Progenitor cell of endocrine pancreas (in vitro differentiated cells): ENCODE measurements around the gene SLC25A34. TPM values are rescaled to one million over a fixed set of nuclear protein-coding genes. Genes with fewer than 3 reads are reported as not detected.
A peak's percentile ranks its signal among the peaks of the same experiment; 100 is the strongest.

Experiments
- DNase-seq: peaks from one replicate; pipeline ENCODE4 v3.0.0; 2021; ENCODE audit warnings: low spot score; ENCODE audit not compliant: unreplicated experiment
- H3K27ac Mint-ChIP-seq: 2 replicates; pipeline ENCODE4 v1.8.0; 2021; ENCODE audit warnings: mild to moderate bottlenecking, moderate library complexity, mixed read lengths
- H3K27me3 Mint-ChIP-seq: 2 replicates; pipeline ENCODE4 v1.8.0; 2021; ENCODE audit warnings: mixed read lengths
- H3K36me3 Mint-ChIP-seq: 2 replicates; pipeline ENCODE4 v1.8.0; 2022; ENCODE audit warnings: mixed read lengths; ENCODE audit not compliant: insufficient read depth
- H3K4me1 Mint-ChIP-seq: 2 replicates; pipeline ENCODE4 v1.8.0; 2021; ENCODE audit warnings: low read depth, mixed read lengths
- H3K4me3 Mint-ChIP-seq: 2 replicates; pipeline ENCODE4 v1.8.0; 2021; ENCODE audit warnings: low read depth, mild to moderate bottlenecking, moderate library complexity, mixed read lengths
- H3K9me3 Mint-ChIP-seq: 2 replicates; pipeline ENCODE4 v1.8.0; 2021; ENCODE audit warnings: low read depth, mixed read lengths
- CTCF ChIP-seq: fragments of 200-600 bp; sonication (generic); IDR thresholded peaks from one replicate; pipeline ENCODE4 v1.5.0; 2021; ENCODE audit warnings: antibody characterized with exemption, mild to moderate bottlenecking; ENCODE audit not compliant: unreplicated experiment
- total RNA-seq: library from RNA; stranded (reverse); gene quantifications from 2 replicates; pipeline ENCODE4 v1.2.1, GENCODE V29; 2021

The SLC25A34 gene
- total RNA-seq, 1 donor from 2014 or later, result 6.0 TPM

GRCh38 chr1:15749399-15750291, 13.6 kb downstream of the SLC25A34 start:
- no peak for TF ChIP-seq CTCF
- Mint-ChIP-seq H3K27ac (no peak overlapping the region), H3K27me3 (peaks cover 2% of the 10 kb centered on the region), H3K4me1 (peaks cover 1% of the 10 kb centered on the region), H3K9me3 (no peaks in the 10 kb centered on the region), H3K4me3 (no peak overlapping the region), H3K36me3 (no peaks in the 10 kb centered on the region)
- no peak for DNase-seq

- TF ChIP-seq CTCF, result no peak
- DNase-seq, result no peak
- Mint-ChIP-seq H3K9me3 (no peaks in the 10 kb centered on the region), H3K36me3 (no peaks in the 10 kb centered on the region), H3K4me1 (peaks cover 1% of the 10 kb centered on the region), H3K27ac (no peak overlapping the region), H3K4me3 (no peak overlapping the region), H3K27me3 (peaks cover 2% of the 10 kb centered on the region)
Observed at GRCh38 chr1:15750924-15751323, 14.9 kb downstream of the SLC25A34 start.

GRCh38 chr1:15751717-15752116, 15.7 kb downstream of the SLC25A34 start:
- no peak for DNase-seq
- no peaks in the 10 kb centered on the region for H3K9me3 Mint-ChIP-seq
- TF ChIP-seq CTCF, result no peak
- no peak overlapping the region for H3K4me3 Mint-ChIP-seq
- H3K27me3 Mint-ChIP-seq, result peaks cover 2% of the 10 kb centered on the region
- no peaks in the 10 kb centered on the region for H3K36me3 Mint-ChIP-seq
- peaks cover 3% of the 10 kb centered on the region for H3K4me1 Mint-ChIP-seq
- H3K27ac Mint-ChIP-seq, result peak overlapping the region; percentile 31

GRCh38 chr1:15753776-15754175, 17.7 kb downstream of the SLC25A34 start:
- H3K36me3 Mint-ChIP-seq, result no peaks in the 10 kb centered on the region
- H3K4me1 Mint-ChIP-seq, result peaks cover 10% of the 10 kb centered on the region
- peaks cover 2% of the 10 kb centered on the region for H3K27me3 Mint-ChIP-seq
- no peak overlapping the region for H3K4me3 Mint-ChIP-seq
- no peak overlapping the region for H3K27ac Mint-ChIP-seq
- TF ChIP-seq CTCF, result no peak
- DNase-seq, result no peak
- no peaks in the 10 kb centered on the region for H3K9me3 Mint-ChIP-seq

- DNase-seq, result no peak
- peaks cover 2% of the 10 kb centered on the region for H3K27me3 Mint-ChIP-seq
- H3K4me1 Mint-ChIP-seq, result peaks cover 12% of the 10 kb centered on the region
- H3K4me3 Mint-ChIP-seq, result no peak overlapping the region
- H3K36me3 Mint-ChIP-seq, result no peaks in the 10 kb centered on the region
- no peak for TF ChIP-seq CTCF
- no peak overlapping the region for H3K27ac Mint-ChIP-seq
- H3K9me3 Mint-ChIP-seq, result no peaks in the 10 kb centered on the region
Observed at GRCh38 chr1:15755021-15755645, 19.1 kb downstream of the SLC25A34 start.
